GM23248 (cell line): Measurements from ENCODE around the gene RAF1. TPM values are rescaled to one million over a fixed set of nuclear protein-coding genes. Genes with fewer than 3 reads are reported as not detected.
"Not testable (repeated sequence)": the region's sequence is repeated elsewhere in the genome, so short reads cannot be mapped to it uniquely, and the experiment has no call there.

Experiments used
- DNase-seq: peaks from one replicate; pipeline ENCODE4 v3.0.0-alpha.2; 2015
- H2AFZ ChIP-seq: fragments of 200-600 bp; sonication (generic); 2 replicates; pipeline ENCODE4 v1.6.1; 2016; ENCODE audit warnings: antibody characterized with exemption
- H3F3A ChIP-seq: fragments of 200-600 bp; sonication (generic); 2 replicates; pipeline ENCODE4 v1.6.1; 2016; ENCODE audit warnings: mild to moderate bottlenecking, antibody characterized with exemption, mixed run types; ENCODE audit not compliant: insufficient read depth
- H3K27ac ChIP-seq: fragments of 200-600 bp; sonication (generic); 2 replicates; pipeline ENCODE4 v1.5.1; 2016; ENCODE audit warnings: mild to moderate bottlenecking
- H3K27me3 ChIP-seq: fragments of 200-600 bp; sonication (generic); replicated peaks from 2 replicates; pipeline ENCODE4 v1.6.1; 2016; ENCODE audit warnings: mild to moderate bottlenecking; ENCODE audit not compliant: insufficient read depth
- H3K36me3 ChIP-seq: fragments of 200-600 bp; sonication (generic); 2 replicates; pipeline ENCODE4 v1.6.1; 2016; ENCODE audit warnings: low read depth, mild to moderate bottlenecking
- H3K4me1 ChIP-seq: fragments of 200-600 bp; sonication (generic); 2 replicates; pipeline ENCODE4 v1.6.1; 2016; ENCODE audit warnings: mild to moderate bottlenecking; ENCODE audit not compliant: insufficient read depth
- H3K4me2 ChIP-seq: fragments of 200-600 bp; sonication (generic); one replicate; pipeline ENCODE4 v1.6.1; 2016; ENCODE audit warnings: mild to moderate bottlenecking; ENCODE audit not compliant: unreplicated experiment
- H3K4me3 ChIP-seq: fragments of 200-600 bp; sonication (generic); 2 replicates; pipeline ENCODE4 v1.5.1; 2016; ENCODE audit warnings: mild to moderate bottlenecking
- H3K79me2 ChIP-seq: fragments of 200-600 bp; sonication (generic); 2 replicates; pipeline ENCODE4 v1.6.1; 2016; ENCODE audit warnings: mild to moderate bottlenecking; ENCODE audit not compliant: insufficient read depth
- H3K9ac ChIP-seq: fragments of 200-600 bp; sonication (generic); 2 replicates; pipeline ENCODE4 v1.6.1; 2016; ENCODE audit warnings: mild to moderate bottlenecking
- H3K9me2 ChIP-seq: fragments of 200-600 bp; sonication (generic); 2 replicates; pipeline ENCODE4 v1.6.1; 2016; ENCODE audit warnings: mixed run types, mild to moderate bottlenecking, moderate library complexity; ENCODE audit not compliant: insufficient read depth
- H3K9me3 ChIP-seq: fragments of 200-600 bp; sonication (generic); one replicate; pipeline ENCODE4 v1.6.1; 2017; ENCODE audit warnings: low read depth
- H4K20me1 ChIP-seq: fragments of 200-600 bp; sonication (generic); 2 replicates; pipeline ENCODE4 v1.6.0; 2016; ENCODE audit not compliant: insufficient read depth
- EZH2 ChIP-seq: fragments of 200-600 bp; sonication (generic); IDR thresholded peaks from 2 replicates; pipeline ENCODE4 v1.6.1; 2018; ENCODE audit warnings: antibody characterized with exemption, mild to moderate bottlenecking; ENCODE audit not compliant: insufficient read depth, poor library complexity, severe bottlenecking
- EZH2phosphoT487 ChIP-seq: fragments of 200-600 bp; sonication (generic); IDR thresholded peaks from 2 replicates; pipeline ENCODE4 v1.6.1; 2018; ENCODE audit warnings: antibody characterized with exemption, moderate library complexity, mild to moderate bottlenecking, low read depth; ENCODE audit not compliant: insufficient read depth
- WGBS, 2 experiments: methylation state at CpG; one replicate each; pipeline ENCODE4 v1.1.6; 2015 to 2017; ENCODE audit warnings: low lambda C conversion rate in 2 of 2, low coverage in 1 of 2; ENCODE audit errors: missing lambda C conversion rate in 2 of 2; 5-methylcytosine and 5-hydroxymethylcytosine counted together
- in situ Hi-C: fragments of 300-500 bp; cut with MboI; formaldehyde crosslinking; loops from 2 replicates; pipeline ENCODE4 v1.15.0; 2020
- polyA plus RNA-seq: library from polyadenylated mRNA; unstranded; fragments of >200 nt; fragmentation: Nextera tagmentation; extraction: Ambion mirVana; gene quantifications from 2 replicates; pipeline ENCODE4 v1.2.1, GENCODE V29; 2016
- total RNA-seq: library from RNA; depleted of rRNA; stranded (reverse); fragments of >200 nt; shearing (Covaris generic); gene quantifications from 2 replicates; pipeline ENCODE4 v1.2.3, GENCODE V29; 2014

Gene RAF1
- total and polyA plus RNA-seq, 2 experiments from 2014 or later, result 57.3 to 87.4 TPM

- Histone ChIP-seq H3K9me2 (no peaks in the 10 kb centered on the region), H3K27ac (no peak overlapping the region), H3K4me3 (no peak overlapping the region), H2AFZ (no peak overlapping the region), H3K79me2 (no peaks in the 10 kb centered on the region), H3K4me1 (peaks cover 9% of the 10 kb centered on the region), H3K9ac (no peak overlapping the region), H3K36me3 (no peaks in the 10 kb centered on the region), H3K9me3 (no peaks in the 10 kb centered on the region), H3K27me3 (no peaks in the 10 kb centered on the region), H3K4me2 (no peak overlapping the region), H4K20me1 (no peaks in the 10 kb centered on the region), H3F3A (peaks cover 12% of the 10 kb centered on the region; the same call in 1 of the 2 replicates)
- no peak for DNase-seq
- TF ChIP-seq EZH2, result no peak
- TF ChIP-seq EZH2phosphoT487, result no peak
- in situ Hi-C loops, result no loop called here
- WGBS, 2 experiments, result 79% methylated on average over 9 of the region's 9 CpGs
These were observed 11.3 kb upstream of the RAF1 start for GRCh38 chr3:12675115-12675810.

GRCh38 chr3:12673956-12674736 is 10.2 kb upstream of the RAF1 start:
- DNase-seq, H3K9ac ChIP-seq, H3K4me3 ChIP-seq, H3K27ac ChIP-seq, H3K9me3 ChIP-seq, H2AFZ ChIP-seq, H3K4me1 ChIP-seq, H3F3A ChIP-seq, H3K36me3 ChIP-seq, H3K27me3 ChIP-seq, H3K9me2 ChIP-seq, H3K79me2 ChIP-seq, in situ Hi-C loops, H3K4me2 ChIP-seq, H4K20me1 ChIP-seq: not testable (repeated sequence)
- 67 to 70% methylated on average over 9 to 10 of the region's 10 CpGs for WGBS, 2 experiments

DNA sequence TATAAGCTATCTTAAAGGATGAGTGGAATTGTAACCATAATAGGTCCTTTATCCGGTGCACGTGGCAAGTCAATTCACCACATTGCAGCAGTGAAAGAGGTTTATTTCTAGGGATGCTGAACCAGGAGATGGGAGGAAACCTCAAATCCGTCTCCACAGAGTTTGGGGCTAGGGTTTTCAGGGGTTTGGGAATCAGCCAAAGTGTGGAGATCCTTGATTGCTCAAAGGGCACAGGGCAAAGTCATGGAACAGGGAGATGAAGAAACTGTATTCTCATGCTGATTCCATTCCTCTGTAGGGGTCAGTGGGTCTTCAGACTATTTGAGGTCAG is 7.2 kb upstream of the RAF1 start:
- WGBS, 2 experiments, result 74 to 85% methylated on average over 3 of the region's 3 CpGs
- H3K79me2 ChIP-seq, result no peaks in the 10 kb centered on the region

GRCh38 chr3:12670365-12671119 is 6.6 kb upstream of the RAF1 start:
- H2AFZ ChIP-seq, result no peak overlapping the region
- H4K20me1 ChIP-seq, result no peaks in the 10 kb centered on the region
- DNase-seq, result no peak
- H3K9ac ChIP-seq, result no peak overlapping the region
- no peaks in the 10 kb centered on the region for H3K79me2 ChIP-seq
- H3K9me2 ChIP-seq, result no peaks in the 10 kb centered on the region
- in situ Hi-C loops, result no loop called here
- H3K27ac ChIP-seq, result no peak overlapping the region
- no peaks in the 10 kb centered on the region for H3K4me1 ChIP-seq
- 87 to 89% methylated on average over 10 of the region's 10 CpGs for WGBS, 2 experiments
- no peaks in the 10 kb centered on the region for H3K9me3 ChIP-seq
- H3K4me2 ChIP-seq, result no peak overlapping the region
- H3K36me3 ChIP-seq, result no peaks in the 10 kb centered on the region
- no peaks in the 10 kb centered on the region for H3F3A ChIP-seq
- no peak overlapping the region for H3K4me3 ChIP-seq
- TF ChIP-seq EZH2 (no peak), EZH2phosphoT487 (no peak)
- H3K27me3 ChIP-seq, result no peaks in the 10 kb centered on the region

More for the DNA sequence above, 7.2 kb upstream of the RAF1 start:
- no peaks in the 10 kb centered on the region for H3K36me3 ChIP-seq
- H3K9ac ChIP-seq, result no peak overlapping the region
- no peaks in the 10 kb centered on the region for H3K9me3 ChIP-seq
- in situ Hi-C loops, result no loop called here
- H3K9me2 ChIP-seq, result no peaks in the 10 kb centered on the region
- no peak overlapping the region for H3K27ac ChIP-seq
- H2AFZ ChIP-seq, result no peak overlapping the region
- TF ChIP-seq EZH2 (no peak), EZH2phosphoT487 (no peak)
- no peak overlapping the region for H3K4me2 ChIP-seq
- H3K4me3 ChIP-seq, result no peak overlapping the region
- no peak for DNase-seq
- no peaks in the 10 kb centered on the region for H3K4me1 ChIP-seq
- H4K20me1 ChIP-seq, result no peaks in the 10 kb centered on the region
- H3F3A ChIP-seq, result no peaks in the 10 kb centered on the region
- no peaks in the 10 kb centered on the region for H3K27me3 ChIP-seq
